Brain microvascular endothelial cell (primary cell): ENCODE data around the gene ALAD.
A peak's percentile ranks its signal among the peaks of the same experiment; 100 is the strongest.

Source experiments
- DNase-seq: peaks from one replicate; pipeline ENCODE4 v3.0.0-alpha.2; 2020
- H3K27ac ChIP-seq: fragments of 250-450 bp; sonication (Bioruptor Pico); 2 replicates; pipeline ENCODE4 v1.5.1; 2020; ENCODE audit warnings: mild to moderate bottlenecking, moderate library complexity
- H3K27me3 ChIP-seq: fragments of 250-450 bp; sonication (Bioruptor Pico); replicated peaks from 2 replicates; pipeline ENCODE4 v1.5.1; 2020; ENCODE audit warnings: mild to moderate bottlenecking
- H3K36me3 ChIP-seq: fragments of 250-450 bp; sonication (Bioruptor Pico); replicated peaks from 2 replicates; pipeline ENCODE4 v1.5.1; 2020; ENCODE audit warnings: mild to moderate bottlenecking
- H3K4me3 ChIP-seq: 2 replicates; pipeline ENCODE4 v1.5.1; 2011; ENCODE audit warnings: low read depth, mild to moderate bottlenecking, control low read depth, low read length, moderate library complexity
- in situ Hi-C: cut with HindIII; loops from 2 replicates; pipeline ENCODE4 v1.10.0; 2017; ENCODE audit warnings: low sequenced_read_pairs, low pct_ligation_motif_present
- TF ChIP-seq, protein P1 (sequence below): IDR thresholded peaks from 2 replicates; pipeline ENCODE4 v1.5.1; 2011; ENCODE audit warnings: low read depth, mild to moderate bottlenecking, moderate library complexity, low read length, control low read depth, inconsistent platforms; ENCODE audit errors: missing control alignments

Gene ALAD

GRCh38 chr9:113363336-113363735 is 37.7 kb downstream of the ALAD start:
- H3K27me3 ChIP-seq: no peaks in the 10 kb centered on the region
- DNase-seq: no peak
- TF ChIP-seq, protein P1, sequence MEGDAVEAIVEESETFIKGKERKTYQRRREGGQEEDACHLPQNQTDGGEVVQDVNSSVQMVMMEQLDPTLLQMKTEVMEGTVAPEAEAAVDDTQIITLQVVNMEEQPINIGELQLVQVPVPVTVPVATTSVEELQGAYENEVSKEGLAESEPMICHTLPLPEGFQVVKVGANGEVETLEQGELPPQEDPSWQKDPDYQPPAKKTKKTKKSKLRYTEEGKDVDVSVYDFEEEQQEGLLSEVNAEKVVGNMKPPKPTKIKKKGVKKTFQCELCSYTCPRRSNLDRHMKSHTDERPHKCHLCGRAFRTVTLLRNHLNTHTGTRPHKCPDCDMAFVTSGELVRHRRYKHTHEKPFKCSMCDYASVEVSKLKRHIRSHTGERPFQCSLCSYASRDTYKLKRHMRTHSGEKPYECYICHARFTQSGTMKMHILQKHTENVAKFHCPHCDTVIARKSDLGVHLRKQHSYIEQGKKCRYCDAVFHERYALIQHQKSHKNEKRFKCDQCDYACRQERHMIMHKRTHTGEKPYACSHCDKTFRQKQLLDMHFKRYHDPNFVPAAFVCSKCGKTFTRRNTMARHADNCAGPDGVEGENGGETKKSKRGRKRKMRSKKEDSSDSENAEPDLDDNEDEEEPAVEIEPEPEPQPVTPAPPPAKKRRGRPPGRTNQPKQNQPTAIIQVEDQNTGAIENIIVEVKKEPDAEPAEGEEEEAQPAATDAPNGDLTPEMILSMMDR: no peak
- in situ Hi-C loops: no loop called here
- H3K27ac ChIP-seq: no peak overlapping the region
- no peak overlapping the region for H3K4me3 ChIP-seq
- no peaks in the 10 kb centered on the region for H3K36me3 ChIP-seq

- no peak overlapping the region for H3K27ac ChIP-seq
- H3K27me3 ChIP-seq: peaks cover 5% of the 10 kb centered on the region
- no peaks in the 10 kb centered on the region for H3K36me3 ChIP-seq
- peak; percentile 38 for DNase-seq
- in situ Hi-C loops: no loop called here
- H3K4me3 ChIP-seq: no peak overlapping the region
- TF ChIP-seq, protein P1: no peak
These were observed 39.6 kb downstream of the ALAD start for GRCh38 chr9:113361304-113362018.

DNA sequence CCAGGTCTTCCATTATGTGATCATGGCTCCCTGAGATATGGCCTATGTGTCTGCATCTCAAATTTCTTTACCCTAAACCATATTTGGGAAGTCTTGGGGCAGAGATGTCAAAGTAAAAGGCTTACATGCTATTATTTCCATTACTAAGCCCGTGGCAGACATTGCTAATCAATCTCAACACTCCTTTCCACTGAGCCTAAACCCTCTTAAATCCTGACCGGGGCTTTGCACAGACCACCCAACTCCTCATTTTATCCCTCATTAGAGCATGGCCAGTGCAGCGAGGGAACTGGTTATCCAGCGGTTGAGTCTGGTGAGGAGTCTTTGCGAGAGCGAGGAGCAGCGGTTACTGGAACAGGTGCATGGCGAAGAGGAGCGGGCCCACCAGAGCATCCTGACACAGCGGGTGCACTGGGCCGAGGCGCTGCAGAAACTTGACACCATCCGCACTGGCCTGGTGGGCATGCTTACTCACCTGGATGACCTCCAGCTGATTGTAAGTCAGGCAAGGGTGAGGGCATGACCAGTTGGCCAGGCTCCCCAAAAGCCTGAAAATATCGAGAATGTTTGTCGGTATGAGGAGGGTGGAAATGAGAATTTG is 40.7 kb downstream of the ALAD start:
- no peak for DNase-seq
- no peaks in the 10 kb centered on the region for H3K36me3 ChIP-seq
- in situ Hi-C loops: no loop called here

DNA sequence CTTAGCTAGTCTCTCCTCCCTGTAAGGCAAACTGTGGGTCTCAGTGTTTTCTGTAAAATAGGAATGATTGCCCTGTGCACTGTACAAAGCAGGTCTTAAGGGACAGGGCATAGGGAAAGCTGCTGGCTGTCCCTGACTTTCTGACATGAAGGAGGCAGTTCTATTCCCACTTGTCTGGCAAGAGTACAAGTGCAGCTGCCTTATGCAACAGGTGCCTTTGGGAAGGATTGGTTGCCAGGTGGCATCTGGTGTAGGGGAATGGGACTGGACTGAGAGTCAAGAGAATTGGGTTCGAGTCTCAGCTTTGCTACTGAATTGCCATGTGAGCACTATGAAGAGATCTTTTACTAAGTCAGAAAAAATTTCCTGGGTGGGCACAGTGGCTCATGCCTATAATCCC is 41.7 kb downstream of the ALAD start:
- TF ChIP-seq, protein P1: no peak
- in situ Hi-C loops: no loop called here
- Histone ChIP-seq H3K36me3 (no peaks in the 10 kb centered on the region), H3K27me3 (peaks cover 5% of the 10 kb centered on the region), H3K27ac (no peak overlapping the region), H3K4me3 (no peak overlapping the region)
- no peak for DNase-seq

More for the DNA sequence above, 40.7 kb downstream of the ALAD start:
- no peak overlapping the region for H3K27ac ChIP-seq
- TF ChIP-seq, protein P1: no peak
- H3K27me3 ChIP-seq: peaks cover 5% of the 10 kb centered on the region
- H3K4me3 ChIP-seq: no peak overlapping the region

DNA sequence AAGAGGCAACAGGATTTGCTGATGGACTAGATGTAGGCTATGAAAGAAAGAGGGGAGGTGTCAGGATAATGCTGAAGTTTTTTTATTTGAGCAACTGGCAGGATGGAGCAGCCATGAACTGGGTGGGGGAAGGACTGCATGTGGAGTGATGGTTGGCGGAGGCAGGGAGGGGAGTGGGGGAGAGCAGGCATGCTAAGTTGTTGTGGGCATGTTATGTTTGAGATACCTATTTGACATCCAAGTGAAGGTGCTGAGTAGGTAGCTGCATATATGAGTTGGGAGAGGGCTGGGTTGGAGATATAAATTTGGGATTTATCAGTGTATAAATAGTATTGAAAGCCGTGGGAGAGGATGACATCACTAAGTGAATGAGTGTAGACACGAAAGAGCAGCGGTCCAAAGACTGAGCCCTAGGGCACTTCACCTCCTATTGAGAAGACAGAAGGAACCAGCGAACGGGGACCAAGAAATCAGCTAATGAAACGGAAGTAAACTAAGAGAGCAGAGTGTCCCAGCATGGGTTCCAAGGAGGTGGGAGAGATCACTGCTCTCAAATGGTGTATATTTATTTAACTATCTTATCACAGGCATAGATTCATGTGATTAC is 44.3 kb downstream of the ALAD start:
- H3K27ac ChIP-seq: no peak overlapping the region
- H3K27me3 ChIP-seq: peaks cover 17% of the 10 kb centered on the region
- DNase-seq: no peak
- H3K36me3 ChIP-seq: no peaks in the 10 kb centered on the region
- no peak overlapping the region for H3K4me3 ChIP-seq
- TF ChIP-seq, protein P1: no peak
- in situ Hi-C loops: no loop called here
